ENCODE data around the gene KCNIP3.
A peak's percentile ranks its signal among the peaks of the same experiment; 100 is the strongest.

Gene KCNIP3

GRCh38 chr2:95317665-95318425 is 20.7 kb downstream of the KCNIP3 start:
- Histone ChIP-seq H3K27me3 (ENCODE audit: low read depth) (no peaks in the 10 kb centered on the region), H3K4me3 (no peak overlapping the region), H3K4me1 (no peaks in the 10 kb centered on the region), H3K9me3 (no peaks in the 10 kb centered on the region), H3K36me3 (replicated peaks) (no peaks in the 10 kb centered on the region)
- no peak for DNase-seq (ENCODE audit: low spot score in 2 of 2)
- in situ Hi-C loops (cut with MboI; ENCODE audit: low sequenced_read_pairs): no loop called here

- no peaks in the 10 kb centered on the region for H3K9me3 ChIP-seq
- no peaks in the 10 kb centered on the region for H3K27me3 ChIP-seq (ENCODE audit: low read depth)
- no peaks in the 10 kb centered on the region for H3K36me3 ChIP-seq (replicated peaks)
- in situ Hi-C loops (cut with MboI; ENCODE audit: low sequenced_read_pairs): no loop called here
- H3K4me1 ChIP-seq: no peaks in the 10 kb centered on the region
- H3K4me3 ChIP-seq: no peak overlapping the region
- DNase-seq (ENCODE audit: low spot score in 2 of 2): no peak
Measured at GRCh38 chr2:95318431-95319220, 21.5 kb downstream of the KCNIP3 start.

GRCh38 chr2:95319481-95320343 is 22.6 kb downstream of the KCNIP3 start:
- no peaks in the 10 kb centered on the region for H3K27me3 ChIP-seq (ENCODE audit: low read depth)
- in situ Hi-C loops (cut with MboI; ENCODE audit: low sequenced_read_pairs): no loop called here
- no peak for DNase-seq (ENCODE audit: low spot score in 2 of 2)

GRCh38 chr2:95320344-95320712 is 23.2 kb downstream of the KCNIP3 start:
- H3K9me3 ChIP-seq: no peaks in the 10 kb centered on the region
- no peaks in the 10 kb centered on the region for H3K4me1 ChIP-seq
- no peak overlapping the region for H3K4me3 ChIP-seq
- in situ Hi-C loops (cut with MboI; ENCODE audit: low sequenced_read_pairs): no loop called here
- H3K36me3 ChIP-seq (replicated peaks): no peaks in the 10 kb centered on the region
- H3K27me3 ChIP-seq (ENCODE audit: low read depth): no peaks in the 10 kb centered on the region
- DNase-seq (ENCODE audit: low spot score in 2 of 2): no peak

More at GRCh38 chr2:95319481-95320343, 22.6 kb downstream of the KCNIP3 start:
- no peaks in the 10 kb centered on the region for H3K9me3 ChIP-seq
- no peaks in the 10 kb centered on the region for H3K36me3 ChIP-seq (replicated peaks)
- H3K4me1 ChIP-seq: no peaks in the 10 kb centered on the region
- H3K4me3 ChIP-seq: no peak overlapping the region

GRCh38 chr2:95320986-95321767 is 24.0 kb downstream of the KCNIP3 start:
- DNase-seq (ENCODE audit: low spot score in 2 of 2): no peak
- Histone ChIP-seq H3K36me3 (replicated peaks) (no peaks in the 10 kb centered on the region), H3K4me1 (no peaks in the 10 kb centered on the region), H3K4me3 (no peak overlapping the region), H3K9me3 (no peaks in the 10 kb centered on the region), H3K27me3 (ENCODE audit: low read depth) (no peaks in the 10 kb centered on the region)
- in situ Hi-C loops (cut with MboI; ENCODE audit: low sequenced_read_pairs): no loop called here

GRCh38 chr2:95323347-95324155 is 26.4 kb downstream of the KCNIP3 start:
- Histone ChIP-seq H3K4me3 (no peak overlapping the region), H3K27me3 (ENCODE audit: low read depth) (no peaks in the 10 kb centered on the region), H3K9me3 (no peaks in the 10 kb centered on the region), H3K36me3 (replicated peaks) (no peaks in the 10 kb centered on the region), H3K4me1 (no peaks in the 10 kb centered on the region)
- in situ Hi-C loops (cut with MboI; ENCODE audit: low sequenced_read_pairs): no loop called here
- DNase-seq (ENCODE audit: low spot score in 2 of 2): peak in 1 of 2 experiments; percentile 60

GRCh38 chr2:95325026-95325425 is 27.9 kb downstream of the KCNIP3 start:
- Histone ChIP-seq H3K4me3 (no peak overlapping the region), H3K36me3 (replicated peaks) (no peaks in the 10 kb centered on the region), H3K9me3 (no peaks in the 10 kb centered on the region), H3K27me3 (ENCODE audit: low read depth) (no peaks in the 10 kb centered on the region), H3K4me1 (no peaks in the 10 kb centered on the region)
- no peak for DNase-seq (ENCODE audit: low spot score in 2 of 2)
- in situ Hi-C loops (cut with MboI; ENCODE audit: low sequenced_read_pairs): no loop called here

GRCh38 chr2:95325590-95326432 is 28.7 kb downstream of the KCNIP3 start:
- H3K27me3 ChIP-seq (ENCODE audit: low read depth): no peaks in the 10 kb centered on the region
- in situ Hi-C loops (cut with MboI; ENCODE audit: low sequenced_read_pairs): no loop called here
- H3K36me3 ChIP-seq (replicated peaks): no peaks in the 10 kb centered on the region
- no peaks in the 10 kb centered on the region for H3K4me1 ChIP-seq
- no peaks in the 10 kb centered on the region for H3K9me3 ChIP-seq
- no peak overlapping the region for H3K4me3 ChIP-seq
- no peak for DNase-seq (ENCODE audit: low spot score in 2 of 2)

- Histone ChIP-seq H3K4me1 (no peaks in the 10 kb centered on the region), H3K36me3 (replicated peaks) (no peaks in the 10 kb centered on the region), H3K4me3 (no peak overlapping the region), H3K27me3 (ENCODE audit: low read depth) (no peaks in the 10 kb centered on the region), H3K9me3 (no peaks in the 10 kb centered on the region)
- DNase-seq (ENCODE audit: low spot score in 2 of 2): no peak
- in situ Hi-C loops (cut with MboI; ENCODE audit: low sequenced_read_pairs): no loop called here
Measured at GRCh38 chr2:95326433-95327140, 29.4 kb downstream of the KCNIP3 start.

GRCh38 chr2:95327861-95328260 is 30.7 kb downstream of the KCNIP3 start:
- H3K27me3 ChIP-seq (ENCODE audit: low read depth): no peaks in the 10 kb centered on the region
- in situ Hi-C loops (cut with MboI; ENCODE audit: low sequenced_read_pairs): no loop called here
- no peak for DNase-seq (ENCODE audit: low spot score in 2 of 2)
- no peaks in the 10 kb centered on the region for H3K9me3 ChIP-seq
- H3K4me3 ChIP-seq: no peak overlapping the region
- H3K36me3 ChIP-seq (replicated peaks): no peaks in the 10 kb centered on the region
- no peaks in the 10 kb centered on the region for H3K4me1 ChIP-seq

- H3K27me3 ChIP-seq (ENCODE audit: low read depth): no peaks in the 10 kb centered on the region
- no peaks in the 10 kb centered on the region for H3K9me3 ChIP-seq
- in situ Hi-C loops (cut with MboI; ENCODE audit: low sequenced_read_pairs): no loop called here
- H3K4me1 ChIP-seq: no peaks in the 10 kb centered on the region
- DNase-seq (ENCODE audit: low spot score in 2 of 2): no peak
- H3K4me3 ChIP-seq: no peak overlapping the region
- H3K36me3 ChIP-seq (replicated peaks): no peaks in the 10 kb centered on the region
Measured at GRCh38 chr2:95328358-95329125, 31.4 kb downstream of the KCNIP3 start.
